GM13976 (cell line): ENCODE measurements around the gene MTUS2.
A peak's percentile ranks its signal among the peaks of the same experiment; 100 is the strongest.

Experiments
- DNase-seq: peaks from one replicate; pipeline ENCODE4 v3.0.0; 2012; ENCODE audit warnings: low spot score
- in situ Hi-C: fragments of 300-500 bp; cut with MboI; formaldehyde crosslinking; loops from one replicate; pipeline ENCODE4 v1.12.0; 2022; ENCODE audit warnings: low sequenced_read_pairs, mixed read lengths, inconsistent platforms; ENCODE audit not compliant: unreplicated experiment
- TF ChIP-seq, protein P1 (sequence below): IDR thresholded peaks from 2 replicates; pipeline ENCODE4 v1.5.1; 2012; ENCODE audit warnings: borderline replicate concordance, mild to moderate bottlenecking; ENCODE audit not compliant: insufficient read depth; ENCODE audit errors: extremely low read depth, missing control alignments, control extremely low read depth

Gene MTUS2

DNA sequence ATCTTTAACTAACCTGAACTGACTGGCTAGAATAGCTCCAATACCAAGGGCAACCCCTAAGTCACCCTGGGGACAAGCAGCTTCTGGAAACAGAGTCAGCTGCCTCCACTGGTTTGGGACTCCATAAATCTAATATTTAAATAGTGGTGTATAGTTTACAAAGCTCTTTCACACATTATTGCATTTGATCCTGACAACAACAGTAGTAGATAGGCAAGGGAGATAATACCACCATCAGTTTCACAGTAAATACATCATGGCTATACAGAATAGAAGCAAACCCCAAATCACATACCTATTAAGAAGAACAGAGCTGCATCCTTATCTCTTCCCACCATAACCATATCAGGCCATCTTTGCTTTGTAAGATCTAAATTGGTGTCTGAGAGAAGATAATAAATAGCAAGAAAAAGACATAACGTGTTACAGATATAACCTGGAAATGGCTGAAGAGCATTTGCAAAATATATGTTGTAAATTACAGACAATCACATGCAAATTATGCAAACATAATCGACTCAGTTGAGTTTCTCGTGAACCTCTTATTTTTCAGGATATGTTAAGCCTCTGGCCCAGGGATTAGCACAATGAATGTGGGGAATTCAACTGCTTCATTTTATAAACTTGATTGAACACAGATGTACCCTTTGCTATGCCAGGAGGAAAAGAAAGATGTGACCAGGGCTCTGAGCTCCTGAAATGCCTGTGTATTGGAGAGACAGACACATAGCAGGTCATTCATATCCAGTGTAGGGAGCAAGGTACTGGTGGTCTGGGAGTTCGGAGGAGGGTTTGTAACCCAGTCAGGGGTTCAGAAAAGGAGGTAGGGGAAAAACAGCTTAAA lies 632.9 kb downstream of the MTUS2 start:
- in situ Hi-C loops, result no loop called here
- no peak for DNase-seq
- TF ChIP-seq, protein P1, sequence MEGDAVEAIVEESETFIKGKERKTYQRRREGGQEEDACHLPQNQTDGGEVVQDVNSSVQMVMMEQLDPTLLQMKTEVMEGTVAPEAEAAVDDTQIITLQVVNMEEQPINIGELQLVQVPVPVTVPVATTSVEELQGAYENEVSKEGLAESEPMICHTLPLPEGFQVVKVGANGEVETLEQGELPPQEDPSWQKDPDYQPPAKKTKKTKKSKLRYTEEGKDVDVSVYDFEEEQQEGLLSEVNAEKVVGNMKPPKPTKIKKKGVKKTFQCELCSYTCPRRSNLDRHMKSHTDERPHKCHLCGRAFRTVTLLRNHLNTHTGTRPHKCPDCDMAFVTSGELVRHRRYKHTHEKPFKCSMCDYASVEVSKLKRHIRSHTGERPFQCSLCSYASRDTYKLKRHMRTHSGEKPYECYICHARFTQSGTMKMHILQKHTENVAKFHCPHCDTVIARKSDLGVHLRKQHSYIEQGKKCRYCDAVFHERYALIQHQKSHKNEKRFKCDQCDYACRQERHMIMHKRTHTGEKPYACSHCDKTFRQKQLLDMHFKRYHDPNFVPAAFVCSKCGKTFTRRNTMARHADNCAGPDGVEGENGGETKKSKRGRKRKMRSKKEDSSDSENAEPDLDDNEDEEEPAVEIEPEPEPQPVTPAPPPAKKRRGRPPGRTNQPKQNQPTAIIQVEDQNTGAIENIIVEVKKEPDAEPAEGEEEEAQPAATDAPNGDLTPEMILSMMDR, result no peak

DNA sequence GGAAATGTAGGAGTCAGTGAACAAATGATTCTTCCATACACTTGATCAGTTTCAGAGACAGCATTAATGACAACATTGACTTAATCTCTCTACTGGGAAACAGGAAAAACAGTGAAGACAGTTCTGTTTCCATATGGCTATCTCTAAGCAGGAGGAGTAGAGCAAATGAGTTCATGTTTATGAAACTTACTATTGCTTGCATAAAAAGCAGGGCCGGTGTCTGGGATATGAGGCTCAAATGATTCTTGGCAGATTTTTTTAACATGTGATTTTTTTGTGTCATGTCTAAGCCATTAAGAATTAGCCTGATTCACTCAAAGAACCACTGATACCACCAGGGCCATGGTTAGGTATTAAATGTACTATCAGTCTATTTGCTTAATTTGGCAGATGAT lies 633.5 kb downstream of the MTUS2 start:
- TF ChIP-seq, protein P1, result no peak
- DNase-seq, result no peak
- in situ Hi-C loops, result no loop called here

DNA sequence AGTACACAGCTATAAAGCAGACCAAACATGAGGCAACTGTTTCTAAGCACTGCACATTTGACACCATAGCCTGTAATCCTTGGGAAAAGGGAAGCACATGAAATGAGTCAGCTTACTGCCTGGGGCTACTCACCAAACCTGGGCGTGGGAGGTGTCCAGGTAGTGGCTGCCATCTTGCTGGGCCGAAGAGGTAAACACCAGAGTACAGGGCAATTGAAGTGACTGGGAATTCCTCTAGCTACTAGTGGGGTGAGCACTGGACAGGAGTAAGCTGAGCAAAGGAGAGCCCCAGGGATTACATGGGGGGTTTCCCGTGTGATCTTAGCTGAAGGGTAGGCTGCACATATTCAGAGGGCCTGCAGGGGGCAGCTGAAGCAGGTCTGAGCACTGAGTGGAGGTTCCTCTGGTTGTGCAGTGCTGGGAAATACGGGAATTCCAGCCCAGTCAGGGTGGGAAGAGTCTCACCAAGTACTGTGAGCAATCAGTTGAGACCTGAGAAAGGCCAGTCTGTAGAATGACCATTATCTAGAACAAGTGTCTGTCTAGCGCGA lies 634.9 kb downstream of the MTUS2 start:
- TF ChIP-seq, protein P1, result peak; percentile 46
- DNase-seq, result peak; percentile 47
- in situ Hi-C loops, result no loop called here

DNA sequence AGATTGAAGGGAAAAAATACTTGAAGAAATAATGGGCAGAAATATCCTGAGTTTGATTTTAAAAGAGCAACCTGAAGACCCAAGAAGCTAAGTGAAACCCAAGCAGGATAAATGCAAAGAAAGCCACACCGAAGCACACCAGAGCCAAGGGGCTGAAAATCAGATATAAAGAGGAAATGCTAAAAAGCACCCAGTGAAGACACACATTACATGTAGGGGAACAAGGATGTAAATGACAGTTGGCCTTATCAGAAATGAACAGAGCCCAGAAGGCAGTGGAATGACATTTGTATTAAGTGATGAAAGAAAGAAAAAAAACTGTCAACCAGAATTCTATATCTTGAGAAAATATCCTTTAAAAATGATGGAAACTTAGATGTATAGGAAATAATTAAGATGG lies 636.3 kb downstream of the MTUS2 start:
- DNase-seq, result no peak
- TF ChIP-seq, protein P1, result no peak
- in situ Hi-C loops, result no loop called here

DNA sequence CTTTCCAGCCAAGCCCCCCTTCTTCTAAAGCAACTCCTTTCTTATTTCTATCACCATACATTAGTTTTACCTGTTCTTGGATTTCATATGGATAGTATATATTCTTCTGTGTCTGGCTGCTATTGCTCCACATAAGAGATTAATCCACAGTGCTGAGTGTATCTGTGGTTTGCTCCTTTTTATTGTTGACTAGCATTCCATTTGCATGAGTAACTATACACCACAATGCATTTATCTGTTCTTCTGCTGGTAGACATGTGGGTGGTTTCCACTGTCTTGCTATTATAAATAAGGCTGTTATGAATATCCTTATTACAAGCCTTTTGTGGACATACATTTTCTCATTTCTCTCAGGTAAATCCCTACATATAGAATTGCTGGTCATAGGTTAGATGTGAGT lies 637.2 kb downstream of the MTUS2 start:
- in situ Hi-C loops, result no loop called here
- no peak for DNase-seq
- TF ChIP-seq, protein P1, result no peak

DNA sequence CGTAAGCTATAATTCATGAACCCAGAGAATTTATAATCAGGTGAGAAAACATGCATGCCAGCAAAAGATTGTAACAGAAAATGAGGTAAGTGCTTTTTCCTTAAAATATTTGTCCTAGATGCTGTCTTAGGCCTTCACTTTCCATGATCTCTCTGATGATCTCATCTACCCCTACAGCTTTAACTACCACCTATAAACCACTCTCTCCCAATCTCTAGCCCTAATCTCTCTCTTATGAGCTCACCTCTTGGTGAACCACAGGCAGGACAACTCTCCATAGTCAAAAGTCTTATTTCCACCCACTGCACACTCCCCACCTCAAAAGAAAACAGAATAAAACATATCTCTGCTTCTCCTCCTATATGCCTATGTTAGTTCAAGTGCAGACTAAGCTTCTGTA lies 638.3 kb downstream of the MTUS2 start:
- in situ Hi-C loops, result no loop called here
- TF ChIP-seq, protein P1, result no peak
- DNase-seq, result no peak
